ENCODE data around the gene SOX6. TPM values are rescaled to one million over a fixed set of nuclear protein-coding genes. Genes with fewer than 3 reads are reported as not detected.

SOX6 gene
- total and polyA plus RNA-seq, 2 of the 13 experiments (the other 11 are each of a cell fraction or from before 2014, with no cell fraction given): 2.6 to 11.2 TPM

- TF ChIP-seq NR2F1 (CRISPR knock-in tag; IDR thresholded peaks at IDR 0.05) (no peak), ELF1 (CRISPR knock-in tag; IDR thresholded peaks at IDR 0.05) (no peak), TBX2 (CRISPR knock-in tag; IDR thresholded peaks at IDR 0.05; ENCODE audit: borderline replicate concordance) (no peak), BCL6 (CRISPR knock-in tag; IDR thresholded peaks at IDR 0.05) (0 out of 2 replicates have a peak, but pooled peaks have one; percentile 19), SOX6 (IDR thresholded peaks at IDR 0.05) (no peak), SOX6 (CRISPR knock-in tag; IDR thresholded peaks at IDR 0.05) (peak; percentile 41; the same call in 1 of the 2 replicates), ARID5B (CRISPR knock-in tag; IDR thresholded peaks at IDR 0.05) (peak; percentile 52; the same call in 1 of the 2 replicates), BHLHE40 (IDR thresholded peaks at IDR 0.05; ENCODE audit: low read length) (no peak), SOX13 (IDR thresholded peaks at IDR 0.05) (no peak), SOX13 (CRISPR knock-in tag; conservative IDR thresholded peaks at IDR 0.05 in 1 of 2, IDR thresholded peaks at IDR 0.05 in 1 of 2) (peak in 1 of 2 experiments; percentile 75; a peak in 2 of 4 replicates), ZNF317 (CRISPR knock-in tag; IDR thresholded peaks at IDR 0.05) (no peak), TEF (CRISPR knock-in tag; IDR thresholded peaks at IDR 0.05) (no peak), ZNF512 (CRISPR knock-in tag; IDR thresholded peaks at IDR 0.05) (no peak), DNMT1 (CRISPR knock-in tag; IDR thresholded peaks at IDR 0.05) (no peak), HOXA5 (CRISPR knock-in tag; IDR thresholded peaks at IDR 0.05) (no peak)
- TF ChIP-seq, protein P1, sequence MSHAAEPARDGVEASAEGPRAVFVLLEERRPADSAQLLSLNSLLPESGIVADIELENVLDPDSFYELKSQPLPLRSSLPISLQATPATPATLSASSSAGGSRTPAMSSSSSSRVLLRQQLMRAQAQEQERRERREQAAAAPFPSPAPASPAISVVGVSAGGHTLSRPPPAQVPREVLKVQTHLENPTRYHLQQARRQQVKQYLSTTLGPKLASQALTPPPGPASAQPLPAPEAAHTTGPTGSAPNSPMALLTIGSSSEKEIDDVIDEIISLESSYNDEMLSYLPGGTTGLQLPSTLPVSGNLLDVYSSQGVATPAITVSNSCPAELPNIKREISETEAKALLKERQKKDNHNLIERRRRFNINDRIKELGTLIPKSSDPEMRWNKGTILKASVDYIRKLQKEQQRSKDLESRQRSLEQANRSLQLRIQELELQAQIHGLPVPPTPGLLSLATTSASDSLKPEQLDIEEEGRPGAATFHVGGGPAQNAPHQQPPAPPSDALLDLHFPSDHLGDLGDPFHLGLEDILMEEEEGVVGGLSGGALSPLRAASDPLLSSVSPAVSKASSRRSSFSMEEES (CRISPR knock-in tag; IDR thresholded peaks at IDR 0.05): no peak
Observed at GRCh38 chr11:16335236-16335962, 20.9 kb downstream of the SOX6 start (continued).
